Breast epithelium (tissue), 4 donors: ENCODE results near the gene LCE6A. TPM values are rescaled to one million over a fixed set of nuclear protein-coding genes. Genes with fewer than 3 reads are reported as not detected.

Source experiments
- DNase-seq, 2 donors: peaks; one replicate each; pipeline ENCODE4 v3.0.0-alpha.2; 2019; ENCODE audit warnings: low spot score in 2 of 2
- H3K27ac ChIP-seq, 2 donors: fragments of 200-600 bp; sonication (generic) in 1 of 2; one replicate each; pipeline ENCODE4 v1.5.1; 2016 to 2019; ENCODE audit warnings: mild to moderate bottlenecking in 1 of 2
- H3K27me3 ChIP-seq, 2 donors: fragments of 200-600 bp; sonication (generic) in 1 of 2; one replicate each; pipeline versions ENCODE4 v1.5.1 to v1.6.0; 2017 to 2019; ENCODE audit warnings: control low read depth in 1 of 2, mild to moderate bottlenecking in 1 of 2
- H3K36me3 ChIP-seq: fragments of 200-600 bp; one replicate; pipeline ENCODE4 v1.5.1; 2019
- H3K4me1 ChIP-seq, 2 donors: fragments of 200-600 bp; sonication (generic); one replicate each; pipeline ENCODE4 v1.5.1; 2016 to 2019; ENCODE audit warnings: control low read depth in 1 of 2
- H3K4me3 ChIP-seq, 3 donors: fragments of 200-600 bp; sonication (generic); 1 replicate in 2 of 3; 2 replicates in 1 of 3; pipeline ENCODE4 v1.5.1; 2016 to 2019; ENCODE audit warnings: mild to moderate bottlenecking in 3 of 3, moderate library complexity in 2 of 3
- H3K9me3 ChIP-seq, 2 donors: fragments of 200-600 bp; sonication (generic) in 1 of 2; one replicate each; pipeline ENCODE4 v1.5.1; 2016 to 2019; ENCODE audit warnings: control low read depth in 1 of 2
- POLR2A ChIP-seq: fragments of 450-650 bp; IDR thresholded peaks from one replicate; pipeline ENCODE4 v1.6.1; 2016; ENCODE audit warnings: antibody characterized with exemption, mild to moderate bottlenecking, moderate library complexity
- POLR2AphosphoS5 ChIP-seq, 3 donors: sonication (generic); formaldehyde crosslinking; IDR thresholded peaks; one replicate each; pipeline ENCODE4 v1.6.1; 2017; ENCODE audit warnings: antibody characterized with exemption in 3 of 3
- intact Hi-C: fragments of 100-400 bp; cut with DNase I; formaldehyde crosslinking; loops from one replicate; pipeline ENCODE4 v1.15.1; 2023; ENCODE audit warnings: low total_unique reads
- total RNA-seq, 3 donors: library from RNA; depleted of rRNA; stranded (reverse); fragments of >200 nt; gene quantifications; one replicate each; pipeline ENCODE4 v1.1.0, GENCODE V29; 2016
- TF ChIP-seq, protein P1 (sequence below), 3 donors: fragments of 450-650 bp; IDR thresholded peaks; one replicate each; pipeline ENCODE4 v1.5.1; 2016 to 2017; ENCODE audit warnings: antibody characterized with exemption in 3 of 3, mild to moderate bottlenecking in 3 of 3, moderate library complexity in 3 of 3

LCE6A gene
- total RNA-seq, 3 donors from 2014 or later = not detected

DNA sequence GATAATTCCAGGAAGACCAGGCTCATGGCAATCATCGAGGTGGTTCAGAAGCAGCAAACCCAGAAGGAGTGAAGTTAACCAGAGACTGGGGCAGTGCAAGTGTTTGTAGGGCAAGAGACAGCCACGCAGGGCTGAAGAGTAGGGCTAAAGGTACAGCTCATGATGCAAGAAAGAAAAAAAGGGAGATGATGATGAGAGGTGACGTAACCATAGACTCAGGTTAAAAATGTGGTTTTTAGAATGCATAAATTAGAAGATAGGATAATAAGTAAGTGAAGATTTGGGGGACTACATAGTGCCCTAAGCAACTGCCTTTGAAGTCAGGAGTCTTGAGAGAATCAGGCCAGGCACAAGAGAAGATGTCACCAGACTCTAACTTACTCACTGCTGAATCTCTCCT lies 17.5 kb downstream of the LCE6A start:
- no peak overlapping the region for H3K27ac ChIP-seq
- no peak overlapping the region for H3K4me3 ChIP-seq
- H3K4me1 ChIP-seq = no peaks in the 10 kb centered on the region
- TF ChIP-seq POLR2AphosphoS5 (IDR thresholded peaks at IDR 0.05) = no peak
- no peak for TF ChIP-seq POLR2A
- TF ChIP-seq, protein P1, sequence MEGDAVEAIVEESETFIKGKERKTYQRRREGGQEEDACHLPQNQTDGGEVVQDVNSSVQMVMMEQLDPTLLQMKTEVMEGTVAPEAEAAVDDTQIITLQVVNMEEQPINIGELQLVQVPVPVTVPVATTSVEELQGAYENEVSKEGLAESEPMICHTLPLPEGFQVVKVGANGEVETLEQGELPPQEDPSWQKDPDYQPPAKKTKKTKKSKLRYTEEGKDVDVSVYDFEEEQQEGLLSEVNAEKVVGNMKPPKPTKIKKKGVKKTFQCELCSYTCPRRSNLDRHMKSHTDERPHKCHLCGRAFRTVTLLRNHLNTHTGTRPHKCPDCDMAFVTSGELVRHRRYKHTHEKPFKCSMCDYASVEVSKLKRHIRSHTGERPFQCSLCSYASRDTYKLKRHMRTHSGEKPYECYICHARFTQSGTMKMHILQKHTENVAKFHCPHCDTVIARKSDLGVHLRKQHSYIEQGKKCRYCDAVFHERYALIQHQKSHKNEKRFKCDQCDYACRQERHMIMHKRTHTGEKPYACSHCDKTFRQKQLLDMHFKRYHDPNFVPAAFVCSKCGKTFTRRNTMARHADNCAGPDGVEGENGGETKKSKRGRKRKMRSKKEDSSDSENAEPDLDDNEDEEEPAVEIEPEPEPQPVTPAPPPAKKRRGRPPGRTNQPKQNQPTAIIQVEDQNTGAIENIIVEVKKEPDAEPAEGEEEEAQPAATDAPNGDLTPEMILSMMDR (IDR thresholded peaks at IDR 0.05) = no peak
- no peak for DNase-seq
- intact Hi-C loops = no loop called here
- no peaks in the 10 kb centered on the region for H3K9me3 ChIP-seq
- H3K36me3 ChIP-seq = no peaks in the 10 kb centered on the region
- H3K27me3 ChIP-seq = no peaks in the 10 kb centered on the region

DNA sequence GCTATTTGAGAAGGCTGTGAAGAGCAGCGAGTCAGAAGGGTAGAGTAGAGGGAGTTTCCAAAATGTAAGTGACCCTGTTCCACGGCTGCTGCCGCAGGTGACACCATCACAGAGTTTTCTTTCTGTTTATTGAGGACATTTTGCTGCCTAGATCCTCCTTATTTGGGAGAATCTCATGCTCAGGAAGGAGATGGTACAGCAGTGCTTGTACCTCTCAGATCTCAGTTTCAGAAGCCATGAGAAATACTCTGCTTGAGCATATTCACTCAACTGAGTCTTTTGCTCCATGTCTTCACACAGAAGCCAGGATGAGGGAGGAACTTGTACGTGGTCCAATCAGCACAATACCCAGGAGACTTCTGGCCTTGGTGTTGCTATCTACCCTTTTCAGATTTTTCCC lies 18.7 kb downstream of the LCE6A start:
- H3K27ac ChIP-seq = no peak overlapping the region
- H3K9me3 ChIP-seq = no peaks in the 10 kb centered on the region
- TF ChIP-seq, protein P1 (IDR thresholded peaks at IDR 0.05) = no peak
- no peak for TF ChIP-seq POLR2AphosphoS5 (IDR thresholded peaks at IDR 0.05)
- TF ChIP-seq POLR2A = no peak
- no peaks in the 10 kb centered on the region for H3K4me1 ChIP-seq
- no peak for DNase-seq
- H3K4me3 ChIP-seq = no peak overlapping the region
- H3K36me3 ChIP-seq = no peaks in the 10 kb centered on the region
- no peaks in the 10 kb centered on the region for H3K27me3 ChIP-seq
- intact Hi-C loops = no loop called here

DNA sequence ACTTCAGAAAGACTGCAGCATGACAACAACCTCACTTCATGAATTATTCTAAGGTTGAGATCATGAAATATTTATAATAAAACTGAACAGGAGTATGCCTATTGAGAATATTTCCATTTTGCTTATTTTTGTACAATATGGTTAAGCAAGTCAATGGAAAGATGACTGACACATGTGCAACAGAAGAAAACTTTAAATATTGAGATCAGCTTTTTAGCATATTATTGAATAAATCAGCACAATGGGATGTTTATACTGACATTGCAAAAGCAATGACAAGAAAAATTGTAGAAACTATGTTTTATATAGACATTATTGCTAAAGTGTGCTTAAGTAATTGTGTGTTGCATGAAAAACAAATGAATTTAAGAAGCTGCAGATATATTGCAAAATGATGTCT lies 21.8 kb downstream of the LCE6A start:
- no peaks in the 10 kb centered on the region for H3K4me1 ChIP-seq
- DNase-seq = no peak
- intact Hi-C loops = no loop called here
- H3K9me3 ChIP-seq = no peaks in the 10 kb centered on the region
- H3K27me3 ChIP-seq = no peaks in the 10 kb centered on the region
- no peak overlapping the region for H3K27ac ChIP-seq
- no peaks in the 10 kb centered on the region for H3K36me3 ChIP-seq
- TF ChIP-seq, protein P1 (IDR thresholded peaks at IDR 0.05) = no peak
- TF ChIP-seq POLR2AphosphoS5 (IDR thresholded peaks at IDR 0.05) (no peak), POLR2A (no peak)
- H3K4me3 ChIP-seq = no peak overlapping the region

DNA sequence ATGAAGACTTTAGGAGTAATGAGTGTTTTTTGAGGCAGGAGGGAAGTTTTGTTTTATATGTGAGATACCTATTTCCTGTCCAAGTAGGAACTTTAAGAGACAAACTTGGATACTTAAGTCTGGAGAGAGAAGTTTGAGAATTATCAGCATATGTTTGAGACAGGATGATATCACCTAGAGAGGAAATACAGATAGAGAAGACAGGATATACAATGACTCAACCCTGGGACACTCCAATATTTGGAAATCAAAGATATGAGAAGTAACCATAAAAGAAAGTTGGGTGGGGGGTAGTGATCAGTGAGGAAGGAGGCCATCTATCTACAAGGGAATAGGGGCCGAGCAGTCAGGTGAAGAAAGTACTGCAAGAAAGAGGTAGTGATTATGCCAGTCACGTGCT lies 23.7 kb downstream of the LCE6A start:
- no peak for DNase-seq
- Histone ChIP-seq H3K36me3 (no peaks in the 10 kb centered on the region), H3K27ac (no peak overlapping the region), H3K4me3 (no peak overlapping the region), H3K4me1 (no peaks in the 10 kb centered on the region), H3K9me3 (no peaks in the 10 kb centered on the region), H3K27me3 (no peaks in the 10 kb centered on the region)
- intact Hi-C loops = no loop called here
- TF ChIP-seq, protein P1 (IDR thresholded peaks at IDR 0.05) = no peak
- no peak for TF ChIP-seq POLR2A
- no peak for TF ChIP-seq POLR2AphosphoS5 (IDR thresholded peaks at IDR 0.05)

DNA sequence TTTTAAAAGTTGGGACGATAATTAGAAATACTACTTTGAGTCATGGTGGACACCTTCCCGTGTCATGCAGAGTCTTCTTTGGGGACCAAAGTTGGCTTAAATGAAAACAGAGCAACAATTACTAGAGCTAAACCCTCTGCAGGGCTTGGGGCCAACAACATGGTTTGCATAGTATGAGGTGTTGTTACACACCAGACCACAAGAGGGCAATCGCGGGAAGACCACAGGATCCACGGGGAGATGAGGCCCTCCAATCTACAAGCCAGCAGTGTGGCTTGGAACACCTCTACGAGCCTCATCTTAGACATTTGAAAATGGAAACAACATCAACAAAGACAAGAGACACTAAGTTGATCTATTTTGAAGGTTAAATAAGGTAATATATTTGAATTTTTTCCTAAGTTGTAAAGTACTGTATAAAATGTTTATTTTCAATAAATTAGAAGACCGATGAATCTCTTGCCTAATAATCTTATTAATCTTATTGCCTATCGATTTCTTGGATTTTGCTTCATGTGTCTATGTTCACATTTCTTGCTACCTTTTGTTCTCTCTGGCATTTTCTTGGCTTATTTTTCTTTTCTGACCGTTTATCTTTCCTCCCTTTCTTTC lies 27.3 kb downstream of the LCE6A start:
- H3K4me3 ChIP-seq = no peak overlapping the region
- peak; percentile 44 to 55 for DNase-seq
- intact Hi-C loops = no loop called here
- H3K36me3 ChIP-seq = no peaks in the 10 kb centered on the region
- H3K27ac ChIP-seq = no peak overlapping the region
- TF ChIP-seq, protein P1 (IDR thresholded peaks at IDR 0.05) = peak; percentile 48 to 57 (median 55)
- TF ChIP-seq POLR2A = no peak
- no peaks in the 10 kb centered on the region for H3K27me3 ChIP-seq
- no peaks in the 10 kb centered on the region for H3K9me3 ChIP-seq
- no peaks in the 10 kb centered on the region for H3K4me1 ChIP-seq
